NCI-H1105 treated with DMSO at 0.1 percent for 48 hours (cell line): Measurements from ENCODE around the gene ATRX.
"Not testable (repeated sequence)": the region's sequence is repeated elsewhere in the genome, so short reads cannot be mapped to it uniquely, and the experiment has no call there.

ENCODE experiments used
- DNase-seq: peaks from one replicate; lab custom pipeline; 2025; lab: John Stamatoyannopoulos, UW

The ATRX gene

GRCh38 chrX:77740376-77740905, 45.6 kb downstream of the ATRX start:
- no peak for DNase-seq

GRCh38 chrX:77733342-77733741, 52.7 kb downstream of the ATRX start:
- no peak for DNase-seq

- DNase-seq, result no peak
Observed at GRCh38 chrX:77731821-77732419, 54.1 kb downstream of the ATRX start.

- DNase-seq, result not testable (repeated sequence)
Observed at GRCh38 chrX:77726095-77726494, 59.9 kb downstream of the ATRX start.

GRCh38 chrX:77723681-77724080, 62.3 kb downstream of the ATRX start:
- no peak for DNase-seq

GRCh38 chrX:77719388-77719787, 66.6 kb downstream of the ATRX start:
- no peak for DNase-seq

- no peak for DNase-seq
Observed at GRCh38 chrX:77704881-77705280, 81.1 kb downstream of the ATRX start.

- DNase-seq, result no peak
Observed at GRCh38 chrX:77698242-77698641, 87.8 kb downstream of the ATRX start.

GRCh38 chrX:77694491-77694890, 91.5 kb downstream of the ATRX start:
- DNase-seq, result no peak

- DNase-seq, result no peak
Observed at GRCh38 chrX:77693594-77693993, 92.4 kb downstream of the ATRX start.

DNA sequence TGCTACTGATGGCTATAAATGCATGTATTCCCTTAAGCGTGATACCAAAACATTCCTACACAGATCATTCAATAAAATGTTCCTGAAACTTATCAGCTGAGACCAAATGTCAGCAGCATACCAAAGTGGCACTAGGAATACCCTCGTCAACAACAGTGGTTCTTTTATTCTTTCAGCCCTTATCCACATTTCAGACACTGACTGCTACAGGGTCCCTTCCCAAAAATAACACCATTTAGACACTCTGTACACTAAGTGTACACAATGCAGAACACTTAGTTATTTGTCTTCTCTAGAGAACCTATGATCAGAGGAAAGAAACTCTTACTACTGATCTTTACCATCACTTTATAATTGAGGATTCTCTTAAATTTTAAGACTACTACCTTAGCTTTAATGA, 94.1 kb downstream of the ATRX start:
- no peak for DNase-seq

DNA sequence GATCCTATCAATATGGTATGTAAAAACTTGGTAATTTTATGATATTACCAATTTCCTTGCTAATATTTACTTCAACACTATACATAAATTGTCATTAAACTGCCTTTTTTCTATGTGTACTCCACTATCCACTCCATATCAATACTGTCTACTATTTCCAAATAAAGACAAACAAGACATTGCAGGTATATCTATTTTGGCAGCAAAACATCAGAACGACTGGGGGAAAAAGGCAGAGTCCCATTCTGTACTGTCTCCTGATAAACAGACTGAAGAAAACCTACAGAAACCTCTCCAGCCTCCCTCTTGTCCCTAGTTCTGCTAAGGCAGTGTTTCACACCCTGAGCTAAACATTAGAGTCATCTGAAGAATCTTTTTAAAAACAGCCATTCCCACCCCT, 96.6 kb downstream of the ATRX start:
- DNase-seq, result no peak

GRCh38 chrX:77685683-77686082, 100.3 kb downstream of the ATRX start:
- not testable (repeated sequence) for DNase-seq

GRCh38 chrX:77679144-77679543, 106.9 kb downstream of the ATRX start:
- no peak for DNase-seq

- DNase-seq, result no peak
Observed at GRCh38 chrX:77675986-77676385, 110.0 kb downstream of the ATRX start.

DNA sequence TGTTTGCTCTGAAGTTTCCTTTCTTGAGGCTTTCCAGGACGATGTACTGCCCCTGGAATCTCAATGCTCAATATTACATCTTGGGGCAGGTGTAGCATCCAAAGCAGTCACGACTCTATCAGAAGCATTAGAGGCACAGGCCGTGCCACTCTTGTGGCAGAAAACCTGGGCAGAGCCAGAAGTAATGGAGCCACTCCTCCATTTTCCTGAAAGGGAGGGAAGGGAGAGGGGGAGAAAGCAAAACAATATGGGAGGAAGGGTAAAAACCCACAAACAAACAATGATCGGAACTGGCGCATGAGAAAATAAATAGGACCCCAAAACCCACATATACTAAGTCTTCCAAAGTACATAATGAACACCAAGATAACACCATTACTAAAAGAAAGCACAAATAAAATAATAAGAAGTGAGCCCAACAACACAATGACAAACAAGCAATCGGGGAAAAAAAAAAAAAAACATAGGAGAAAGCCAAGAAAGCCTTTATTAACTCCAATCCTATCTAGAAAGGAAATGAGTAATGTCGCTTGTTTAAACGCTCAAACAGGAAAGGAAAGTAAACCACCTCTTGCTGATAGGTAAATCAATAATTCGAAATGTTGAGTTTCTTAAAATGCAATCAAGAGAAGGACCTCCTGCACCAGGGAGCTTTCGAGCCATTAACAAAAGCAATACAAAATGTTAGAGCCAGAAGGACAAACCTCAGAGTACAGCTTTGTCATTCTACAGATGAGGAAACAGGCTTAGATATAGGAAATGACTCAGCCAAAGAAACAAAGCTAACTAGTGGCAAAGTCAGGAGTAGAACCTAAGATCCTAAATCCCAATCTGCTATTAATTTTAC, 117.4 kb downstream of the ATRX start:
- DNase-seq, result no peak

DNA sequence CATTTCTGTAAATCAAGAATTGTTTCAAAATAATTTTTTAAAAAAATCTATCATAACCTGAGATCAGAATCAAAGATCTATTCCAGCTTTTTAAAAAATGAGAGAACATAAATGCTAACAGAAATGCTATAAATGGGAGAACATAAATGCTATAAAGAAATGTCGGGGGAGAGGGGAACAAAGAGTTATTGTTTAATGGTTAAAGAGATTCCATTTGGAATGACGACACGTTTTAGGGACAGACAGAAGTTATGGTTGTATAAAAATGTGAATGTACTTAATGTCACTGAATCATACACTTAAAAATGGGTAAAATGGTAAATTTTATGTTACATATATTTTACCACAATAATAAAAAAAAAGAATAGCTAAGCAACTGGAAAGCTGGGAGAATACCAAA, 127.1 kb downstream of the ATRX start:
- DNase-seq, result no peak

DNA sequence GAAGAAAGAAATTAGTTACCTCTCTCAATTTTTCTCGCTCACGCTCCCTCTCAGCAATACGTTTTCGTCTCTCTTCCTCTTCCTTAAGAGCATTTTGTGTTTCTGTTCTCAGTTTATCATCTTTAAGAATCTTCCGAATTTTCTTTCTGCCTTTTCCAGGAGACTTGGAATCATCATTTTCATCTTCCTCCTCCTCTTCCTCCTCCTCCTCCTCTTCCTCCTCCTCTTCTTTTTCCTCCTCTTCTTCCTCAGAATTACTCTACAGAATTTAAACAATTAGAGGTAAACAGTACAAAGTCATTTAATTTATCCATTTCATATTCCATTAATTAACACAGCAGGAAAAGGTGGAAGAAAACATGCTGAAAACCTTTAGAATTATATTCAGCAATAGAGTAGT, 133.9 kb downstream of the ATRX start:
- DNase-seq, result no peak

DNA sequence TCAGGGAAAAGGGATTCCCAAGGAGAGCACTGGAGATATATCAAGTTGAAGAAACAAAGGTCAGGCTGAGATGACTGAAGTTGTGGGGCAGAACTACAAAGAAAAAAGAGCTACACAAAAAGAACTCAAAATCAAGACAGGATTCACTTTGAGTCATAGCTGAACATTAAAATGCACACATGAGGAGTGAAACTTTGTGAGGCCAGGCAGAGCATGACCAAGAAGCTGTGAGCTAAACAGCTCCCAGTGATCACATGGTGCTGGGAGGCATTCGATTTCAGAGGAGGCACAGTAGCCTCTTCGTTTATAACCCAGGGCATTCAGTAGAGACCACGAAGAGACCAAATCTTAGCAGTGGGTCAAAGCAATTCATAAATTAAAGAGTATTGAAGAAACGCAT, 145.3 kb downstream of the ATRX start:
- no peak for DNase-seq

DNA sequence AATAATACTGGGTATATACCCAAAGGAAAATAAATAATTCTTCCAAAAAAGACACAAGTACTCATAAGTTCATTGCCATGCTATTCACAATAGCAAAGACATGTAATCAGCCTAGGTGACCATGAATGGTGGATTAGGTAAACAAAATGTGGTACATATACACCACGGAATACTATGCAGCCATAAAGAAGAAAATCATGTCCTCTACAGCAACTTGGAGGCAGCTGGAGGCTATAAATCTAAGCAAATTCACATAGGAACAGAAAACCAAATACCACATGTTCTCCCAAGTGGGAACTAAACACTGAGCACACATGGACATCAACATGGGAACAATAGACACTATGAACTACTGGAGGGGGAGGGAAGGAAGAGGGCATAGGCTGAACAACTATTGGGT, 146.2 kb downstream of the ATRX start:
- no peak for DNase-seq

- DNase-seq, result no peak
Observed at GRCh38 chrX:77638397-77638796, 147.6 kb downstream of the ATRX start.

GRCh38 chrX:77635373-77635772, 150.6 kb downstream of the ATRX start:
- DNase-seq, result no peak

- no peak for DNase-seq
Observed at GRCh38 chrX:77628294-77629025, 157.6 kb downstream of the ATRX start.
